EH (cell line): ENCODE data around the gene HOXD8.

Experiments
- DNase-seq: peaks from one replicate; pipeline ENCODE4 v3.0.0-alpha.2; 2015; ENCODE audit warnings: low read depth

Gene HOXD8

DNA sequence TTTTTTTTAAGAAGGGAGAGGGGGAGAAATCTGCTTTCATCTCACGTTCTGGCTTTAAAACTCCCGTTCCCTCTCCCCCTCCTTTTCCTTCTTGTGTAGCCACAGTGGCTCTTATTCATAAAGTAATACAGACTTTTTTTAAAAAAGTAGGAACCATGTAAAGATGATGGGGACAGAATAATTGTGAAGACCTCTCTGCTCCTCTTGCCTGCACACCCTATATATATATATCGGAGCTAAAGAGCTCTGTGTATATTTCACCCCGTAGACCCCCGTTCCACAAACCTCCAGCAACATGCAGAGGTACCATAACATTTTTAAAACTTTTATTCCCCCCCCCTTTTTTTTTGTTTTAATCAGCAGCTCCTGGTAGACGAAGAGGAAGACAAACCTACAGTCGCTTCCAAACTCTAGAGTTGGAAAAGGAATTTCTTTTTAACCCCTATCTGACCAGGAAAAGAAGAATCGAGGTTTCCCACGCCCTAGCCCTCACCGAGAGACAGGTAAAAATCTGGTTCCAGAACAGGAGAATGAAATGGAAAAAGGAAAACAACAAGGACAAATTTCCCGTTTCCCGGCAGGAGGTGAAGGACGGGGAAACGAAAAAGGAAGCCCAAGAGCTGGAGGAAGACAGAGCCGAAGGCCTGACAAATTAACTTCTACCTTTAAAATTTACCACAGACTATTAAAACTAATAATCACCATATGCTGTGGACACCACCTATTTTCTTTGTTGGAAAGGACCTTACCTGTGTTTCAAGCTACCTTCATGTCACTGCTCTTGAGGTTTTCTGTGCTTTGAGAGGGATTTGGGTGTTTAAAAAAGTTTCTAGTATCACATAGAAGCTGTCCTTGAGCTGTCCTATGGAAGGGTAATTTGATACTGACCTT, 1.7 kb downstream of the HOXD8 start:
- no peak for DNase-seq

DNA sequence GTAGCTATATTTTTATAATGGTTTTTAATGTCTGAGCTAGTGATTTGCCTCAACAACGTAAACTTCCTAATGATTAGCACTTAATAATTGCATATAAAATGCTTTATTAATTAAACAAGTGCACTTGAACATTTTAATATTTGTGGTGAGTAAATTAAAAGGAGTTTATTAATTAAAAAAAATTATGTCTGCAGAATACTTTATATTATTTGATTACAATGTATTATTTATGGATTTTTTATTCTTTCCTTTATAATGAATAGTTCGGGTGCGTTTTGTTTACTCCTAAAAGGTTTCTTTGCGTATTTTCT, 2.3 kb downstream of the HOXD8 start:
- DNase-seq = no peak

DNA sequence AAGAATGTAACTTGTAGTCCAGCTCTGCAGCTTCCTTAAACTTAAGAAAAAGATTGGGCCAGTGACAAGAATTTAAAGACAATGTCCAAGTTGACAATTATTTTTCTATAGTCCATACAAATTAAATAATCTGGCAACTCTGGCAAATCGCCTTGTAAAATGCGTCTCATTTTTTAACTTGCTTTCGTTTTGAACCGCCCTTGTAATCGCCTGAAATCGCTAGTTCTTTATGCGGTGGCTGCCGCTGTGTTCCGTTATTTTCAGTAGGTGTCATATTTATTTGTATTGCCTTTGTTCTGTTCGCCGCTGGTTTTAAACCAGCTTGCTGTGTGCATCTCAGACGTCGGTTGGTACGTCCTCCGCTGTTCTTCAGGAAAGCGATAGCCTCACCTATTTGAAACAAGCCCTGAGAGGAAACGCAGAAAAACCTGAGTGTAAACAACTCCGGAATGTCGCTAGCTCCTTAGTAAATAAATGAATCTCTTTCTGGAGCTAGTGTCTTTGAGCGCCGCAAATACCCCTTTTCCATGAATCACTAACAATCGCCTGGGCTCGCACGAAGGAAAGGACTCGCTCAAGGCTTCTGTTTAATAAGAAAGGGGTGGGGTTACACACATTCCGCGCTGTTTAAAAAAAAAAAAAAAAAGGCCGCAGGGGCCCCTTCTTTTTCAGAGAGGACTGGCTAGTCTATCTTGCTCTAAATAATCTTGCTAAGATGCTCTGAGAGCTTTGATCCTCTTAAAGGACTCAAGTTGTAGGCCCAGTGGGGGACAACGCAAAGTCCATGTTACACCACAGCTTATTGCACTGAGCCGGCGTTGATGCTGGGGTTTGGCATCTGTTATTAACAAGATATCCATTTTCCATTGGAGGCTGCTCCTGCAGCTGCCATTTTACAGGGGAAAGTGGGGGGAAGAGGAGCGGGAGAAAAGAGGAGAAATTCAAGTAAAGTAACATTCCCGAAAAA, 3.0 kb downstream of the HOXD8 start:
- DNase-seq = peak; percentile 9

DNA sequence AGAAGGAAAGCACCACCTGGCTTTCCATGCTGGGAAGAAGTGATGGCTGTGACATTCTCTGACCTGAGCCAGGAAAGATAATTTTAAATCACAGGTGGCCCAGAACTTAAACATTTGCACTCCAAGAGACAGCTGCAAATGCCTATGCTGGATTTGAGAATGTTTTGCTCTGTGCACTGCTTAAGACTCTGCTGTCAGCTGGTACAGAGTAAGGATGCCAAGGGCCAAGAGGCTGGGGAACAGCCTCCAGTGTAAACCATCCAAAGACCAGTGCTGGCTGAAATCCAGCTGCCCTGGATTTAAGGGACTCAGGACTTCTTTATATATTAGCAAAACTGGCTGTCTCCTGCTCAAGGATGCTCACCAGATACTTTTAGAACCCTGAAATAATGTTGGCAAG, 3.9 kb downstream of the HOXD8 start:
- DNase-seq = no peak

DNA sequence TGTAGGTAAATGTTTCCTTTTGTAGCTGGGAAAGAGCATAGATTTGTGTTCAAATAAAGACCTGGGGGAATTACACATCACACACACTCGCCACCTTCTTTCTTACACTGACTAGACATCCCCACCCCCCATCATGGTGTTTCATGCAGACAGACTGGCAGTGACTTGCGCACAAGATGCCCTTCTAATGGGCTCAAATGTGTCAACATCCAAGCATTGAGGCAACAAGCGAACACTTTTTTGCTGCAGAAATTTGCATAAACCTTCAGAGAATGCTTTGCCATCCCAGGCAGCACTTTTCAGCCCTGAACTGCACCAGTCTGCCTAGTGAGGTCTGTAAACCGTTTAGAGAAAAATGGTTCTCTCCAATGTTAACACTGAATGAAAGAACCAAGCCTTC, 4.5 kb downstream of the HOXD8 start:
- DNase-seq = no peak

DNA sequence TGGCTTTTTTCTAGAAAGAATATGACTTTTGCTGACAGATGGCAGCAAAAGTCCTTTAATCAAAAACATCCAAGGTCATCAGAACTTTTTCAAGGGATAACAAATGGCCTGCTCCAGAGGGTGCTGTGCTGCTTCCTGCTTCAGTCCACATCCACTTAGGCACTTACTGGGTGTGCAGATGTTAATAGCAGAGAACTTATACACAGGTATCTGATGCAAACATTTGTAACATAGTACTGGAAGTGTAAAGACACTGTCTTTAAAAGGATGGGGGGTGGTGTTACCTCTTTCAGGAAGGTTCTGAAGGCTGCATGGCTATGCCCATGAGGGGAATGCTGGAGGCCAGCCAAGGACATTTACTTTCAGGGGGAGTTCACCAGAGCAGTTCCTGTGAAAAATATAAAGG, 5.5 kb downstream of the HOXD8 start:
- peak; percentile 31 for DNase-seq

DNA sequence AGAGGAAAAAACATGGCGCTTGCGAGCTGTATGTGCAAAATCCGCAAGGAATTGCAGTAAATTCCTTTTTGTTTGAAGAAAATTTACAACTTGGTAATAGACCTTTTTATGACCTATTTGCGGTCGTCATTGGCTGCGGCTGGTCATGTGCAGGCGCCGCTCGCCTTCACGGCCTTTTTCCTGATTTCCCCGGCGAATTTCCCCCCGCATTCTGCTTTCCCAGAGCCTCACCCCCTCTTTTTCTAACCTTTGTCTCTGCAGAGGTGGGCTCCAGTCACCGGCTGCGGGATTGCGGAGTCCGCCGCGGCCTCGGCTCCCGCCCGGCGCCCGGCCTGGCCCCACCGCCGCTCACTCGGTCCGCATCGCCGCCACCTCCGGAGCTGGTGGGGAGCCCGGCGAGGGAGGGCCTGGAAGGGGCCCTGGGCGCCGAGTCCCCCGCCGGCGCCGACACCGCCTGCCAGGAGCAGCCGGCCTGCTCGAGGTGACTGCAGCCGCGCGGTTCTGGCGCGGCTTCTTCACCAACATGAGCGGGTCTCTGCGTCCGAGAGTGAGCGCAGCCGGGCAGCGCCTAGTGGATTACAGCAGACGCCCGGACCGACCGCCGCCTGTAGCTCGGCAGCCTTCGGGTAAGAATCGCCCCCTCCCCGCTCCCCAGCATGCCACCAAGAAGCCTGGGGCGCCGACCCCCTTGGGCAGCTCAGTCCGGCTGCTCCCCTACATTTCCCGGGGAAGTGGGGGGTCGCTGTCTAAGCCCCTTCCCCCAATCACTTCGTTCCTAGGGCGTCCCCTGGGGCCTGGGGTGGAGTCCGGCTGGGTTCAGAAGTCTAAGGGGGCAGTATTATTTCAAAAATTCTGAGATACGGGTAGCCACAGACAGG, 7.1 kb downstream of the HOXD8 start:
- peak; percentile 35 for DNase-seq

DNA sequence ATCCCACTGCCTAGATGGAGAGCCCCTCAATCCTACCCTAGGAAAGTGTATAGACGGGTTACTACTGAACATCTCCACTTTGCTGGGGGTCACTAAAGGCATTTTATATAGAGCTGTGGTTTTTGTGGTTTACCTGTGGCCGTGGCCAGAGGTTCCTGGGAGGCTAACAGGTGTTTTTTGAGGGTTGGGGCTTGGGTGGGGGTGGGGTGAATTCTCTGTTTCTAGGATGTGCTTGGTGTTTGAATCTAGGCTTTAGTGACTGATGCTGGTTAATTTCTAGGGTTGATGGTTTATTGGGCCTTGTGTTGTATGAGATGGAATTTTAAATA, 7.7 kb downstream of the HOXD8 start:
- no peak for DNase-seq

DNA sequence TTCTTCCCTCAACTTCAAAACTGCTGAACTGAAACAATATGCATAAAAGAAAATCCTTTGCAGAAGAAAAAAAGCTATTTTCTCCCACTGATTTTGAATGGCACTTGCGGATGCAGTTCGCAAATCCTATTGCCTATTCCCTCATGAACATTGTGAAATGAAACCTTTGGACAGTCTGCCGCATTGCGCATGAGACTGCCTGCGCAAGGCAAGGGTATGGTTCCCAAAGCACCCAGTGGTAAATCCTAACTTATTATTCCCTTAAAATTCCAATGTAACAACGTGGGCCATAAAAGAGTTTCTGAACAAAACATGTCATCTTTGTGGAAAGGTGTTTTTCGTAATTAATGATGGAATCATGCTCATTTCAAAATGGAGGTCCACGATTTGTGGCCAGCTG, 8.4 kb downstream of the HOXD8 start:
- no peak for DNase-seq

DNA sequence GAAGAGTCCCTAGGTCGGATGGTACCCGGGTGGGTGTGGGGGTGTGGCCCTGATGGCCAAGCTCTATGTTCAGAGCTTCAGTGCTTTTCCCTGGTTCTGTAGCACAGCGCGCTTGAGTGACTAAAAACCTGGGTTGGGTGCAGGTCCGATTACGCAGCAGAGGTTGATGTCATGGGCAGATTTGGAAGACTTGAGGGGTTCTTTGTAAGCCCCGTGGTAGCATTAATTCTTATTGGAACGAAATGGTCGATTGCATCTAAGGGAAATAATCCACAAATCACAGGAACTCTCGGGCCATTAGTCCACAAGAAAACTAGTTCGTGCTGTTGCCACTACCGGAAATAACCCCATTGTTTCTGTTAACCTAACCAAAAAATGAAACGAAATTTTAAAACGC, 9.0 kb downstream of the HOXD8 start:
- DNase-seq = no peak

DNA sequence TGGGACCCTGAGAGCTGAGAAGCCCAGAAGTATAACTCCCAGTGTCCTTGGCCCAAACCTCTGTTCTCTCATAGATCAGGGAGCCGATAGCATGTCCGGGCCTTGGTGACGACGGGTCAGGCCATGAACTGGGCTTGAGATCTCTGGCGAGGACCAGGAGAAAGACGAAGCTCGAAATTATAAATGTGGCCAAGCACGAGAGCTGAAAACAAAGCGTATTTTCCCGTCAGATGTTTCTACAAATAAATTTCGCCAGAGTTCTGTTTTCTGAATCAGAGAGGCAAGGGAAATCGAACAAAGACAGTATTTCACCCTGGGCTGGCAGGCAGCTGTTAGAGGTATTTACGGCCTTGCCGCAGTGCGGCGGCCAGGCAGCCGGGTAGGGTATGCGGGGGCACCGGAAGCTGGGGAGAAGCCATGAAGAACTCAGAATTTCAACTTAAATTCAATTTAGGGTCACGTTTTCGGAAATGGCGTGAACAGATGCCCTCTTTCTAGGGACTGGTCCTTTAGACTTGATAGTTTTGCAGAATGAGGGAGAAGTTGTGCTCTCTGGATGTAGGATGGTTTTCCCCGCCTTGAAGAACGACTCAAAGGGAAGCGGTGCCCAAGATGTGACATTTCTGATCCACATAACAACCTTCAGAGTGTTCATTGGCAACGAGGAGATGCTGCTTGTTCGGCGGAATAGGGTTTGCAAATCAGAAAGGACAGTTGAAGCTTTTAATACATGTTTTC, 9.6 kb downstream of the HOXD8 start:
- no peak for DNase-seq

DNA sequence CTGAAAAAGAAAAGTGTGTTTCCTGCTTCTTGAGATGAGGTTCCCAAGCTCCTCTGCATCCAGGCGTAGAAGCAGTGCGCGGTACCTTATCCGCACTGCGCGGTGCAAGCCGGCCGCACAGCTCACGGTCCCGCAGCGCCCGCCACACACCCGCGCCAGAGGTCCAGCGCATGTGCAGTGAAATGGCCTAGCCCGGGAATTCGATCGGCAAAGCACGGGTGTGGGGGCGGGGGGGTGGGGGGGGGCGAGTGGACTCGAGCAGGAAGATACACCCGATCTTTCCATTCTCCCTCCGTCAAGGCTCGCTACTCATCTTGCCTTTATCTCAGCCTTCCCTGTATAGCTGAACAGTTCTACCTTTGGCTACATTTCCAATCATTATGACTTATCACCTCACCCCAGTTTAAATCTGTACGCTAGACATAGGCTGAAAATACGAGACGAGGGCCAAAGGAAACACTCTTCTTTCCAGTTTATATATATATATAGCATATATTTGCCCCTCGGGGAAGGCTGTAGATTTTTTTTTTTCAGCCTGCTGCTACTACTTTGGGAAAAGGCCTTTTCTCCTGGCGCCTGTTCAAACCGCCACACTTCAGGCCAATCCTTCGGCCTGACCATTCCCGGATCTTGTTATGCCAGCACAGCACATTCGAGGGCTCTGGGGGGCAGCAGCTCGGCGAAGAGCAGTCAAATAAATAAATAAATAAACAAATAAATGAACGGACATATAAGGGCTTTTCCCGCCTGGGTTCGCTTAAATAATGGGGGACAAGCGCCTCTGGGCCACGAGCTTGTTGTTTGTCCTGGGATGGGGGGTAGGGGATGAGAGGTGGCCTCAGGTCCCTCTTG, 10.4 kb downstream of the HOXD8 start:
- peak; percentile 10 for DNase-seq

DNA sequence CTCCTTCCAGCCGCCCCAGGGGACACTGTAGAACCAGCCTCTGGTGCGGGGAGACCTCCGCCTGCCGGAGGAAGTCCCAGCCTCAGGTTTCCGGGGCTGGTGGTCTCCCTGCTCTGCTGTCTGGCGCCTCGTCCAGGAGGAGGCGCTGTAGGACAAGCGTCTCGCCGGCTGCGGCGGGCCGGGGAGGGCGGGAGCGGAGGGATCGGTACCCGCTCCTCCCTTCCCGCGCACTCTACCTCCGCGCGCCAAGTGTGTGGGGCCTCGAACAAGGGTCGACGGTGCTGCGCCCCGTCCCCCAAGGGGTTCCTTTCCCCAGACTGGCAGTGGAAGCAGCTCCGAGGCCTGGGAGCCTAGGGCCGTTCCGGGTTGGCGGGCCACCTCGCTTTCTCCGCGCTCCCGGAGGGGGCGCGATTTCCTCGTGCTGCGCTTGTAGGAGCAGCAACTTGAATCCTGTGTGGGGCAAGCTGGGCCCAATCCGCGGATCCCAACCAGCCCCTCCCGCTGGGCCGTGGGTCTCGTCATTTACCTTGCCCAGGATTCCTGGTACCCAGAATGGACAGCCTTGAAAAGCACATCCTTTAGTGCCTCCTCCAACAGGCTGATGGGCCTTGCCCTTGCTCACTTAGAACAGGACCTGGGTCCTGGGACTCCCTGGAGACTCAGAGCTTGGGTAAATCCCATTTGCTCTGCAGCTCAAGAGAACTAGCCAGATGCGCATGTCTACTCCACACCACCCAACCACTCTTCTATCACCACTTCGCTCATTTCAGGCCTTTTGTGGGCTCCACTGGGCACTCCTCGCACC, 11.2 kb downstream of the HOXD8 start:
- peak; percentile 67 for DNase-seq

DNA sequence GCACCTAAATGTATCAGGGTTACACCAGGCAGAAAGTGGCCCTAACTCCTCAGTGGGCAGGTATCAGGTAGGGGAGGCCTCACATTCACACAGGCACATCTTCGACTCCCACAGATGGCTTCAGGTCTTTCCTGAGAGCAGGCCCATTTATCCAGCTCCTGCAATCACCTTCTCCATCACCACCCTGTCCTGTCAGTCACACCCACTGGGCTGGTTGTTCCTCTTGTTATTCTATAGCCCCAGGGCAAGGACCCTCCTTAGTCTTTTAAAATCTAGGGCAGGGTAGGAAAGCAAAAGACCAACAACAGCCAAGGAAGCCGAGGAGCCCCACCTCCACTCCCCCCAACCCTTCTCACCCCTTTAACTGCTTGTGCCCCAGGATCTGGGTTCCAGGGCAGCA, 12.8 kb downstream of the HOXD8 start:
- no peak for DNase-seq

DNA sequence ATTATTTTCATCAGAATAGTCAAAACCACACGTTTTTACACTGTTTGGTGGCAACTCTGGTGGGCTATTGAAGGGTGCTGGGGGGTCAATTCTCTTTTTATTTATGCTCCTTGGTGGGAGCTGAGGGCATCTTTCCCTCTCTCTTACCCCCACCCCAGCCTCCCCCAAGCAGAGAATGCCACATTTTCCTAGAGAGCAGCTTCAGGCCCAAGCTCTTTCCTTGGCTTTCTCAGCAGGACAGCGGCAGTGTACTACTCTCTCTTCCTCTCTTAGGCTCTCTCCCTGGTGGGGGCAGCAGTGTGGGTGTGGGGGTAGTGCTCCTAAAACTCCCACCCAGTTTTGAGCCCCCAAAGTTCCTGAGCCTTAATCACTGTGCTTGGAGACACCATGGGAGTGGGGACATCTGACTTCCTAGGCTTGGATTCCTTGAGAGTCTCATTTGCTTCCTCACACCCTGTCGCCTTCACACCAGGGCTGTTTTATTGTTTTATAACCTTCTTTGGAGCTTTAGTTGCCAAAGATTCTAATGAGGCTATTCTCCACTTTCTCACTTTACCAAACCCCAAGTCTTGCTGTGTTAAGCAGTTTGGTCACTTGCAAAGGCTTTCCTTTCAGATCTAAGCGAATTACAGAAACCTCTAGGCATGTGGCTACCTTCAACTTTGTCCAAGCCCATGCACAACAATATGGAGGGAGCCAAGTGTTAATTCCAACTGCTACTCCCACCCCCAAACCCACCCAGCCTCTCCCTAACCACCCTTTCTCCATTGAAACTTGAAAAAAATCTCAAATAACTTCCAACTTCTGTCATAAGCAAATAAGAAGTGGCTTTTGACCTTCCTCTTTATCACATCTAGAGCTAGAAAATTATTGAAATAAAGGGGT, 15.8 kb downstream of the HOXD8 start:
- DNase-seq = no peak

DNA sequence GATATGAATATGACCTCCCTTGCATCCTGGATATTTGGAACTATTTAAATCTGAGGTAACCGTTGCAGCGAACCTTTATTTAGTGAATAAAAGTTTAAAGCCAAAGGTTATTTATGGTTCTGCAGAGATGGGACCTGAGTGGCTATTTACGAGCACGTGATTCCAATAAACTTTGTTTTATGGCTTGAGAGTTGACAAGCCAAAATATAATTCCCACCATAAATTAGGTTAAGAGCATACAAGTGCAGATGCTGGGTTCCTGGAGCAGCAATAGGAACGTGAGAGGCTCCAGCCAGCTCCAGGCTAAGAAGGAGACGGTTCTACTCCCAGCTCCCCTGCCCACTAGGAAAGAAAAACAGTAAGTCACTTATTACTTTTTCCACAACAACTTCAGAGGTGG, 16.6 kb downstream of the HOXD8 start:
- DNase-seq = no peak

DNA sequence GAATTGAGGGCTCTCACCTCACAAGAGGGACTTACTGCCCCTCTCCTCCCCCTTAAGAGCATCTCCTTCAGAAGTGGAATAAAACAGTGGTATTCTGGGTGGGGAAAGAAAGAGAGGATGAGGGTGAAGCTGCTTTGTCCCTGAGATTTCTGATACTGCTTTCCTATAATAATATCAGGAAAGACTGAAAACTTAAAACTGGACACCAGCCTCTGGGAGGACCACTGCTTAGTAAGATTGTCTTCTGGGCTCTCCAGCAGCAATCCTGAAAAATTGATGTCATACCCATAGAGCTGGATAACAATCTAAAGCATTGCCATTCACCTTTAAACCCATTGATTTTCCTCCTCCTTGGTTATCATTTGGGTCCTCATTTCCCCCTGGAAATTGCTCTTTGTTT, 17.1 kb downstream of the HOXD8 start:
- DNase-seq = no peak

DNA sequence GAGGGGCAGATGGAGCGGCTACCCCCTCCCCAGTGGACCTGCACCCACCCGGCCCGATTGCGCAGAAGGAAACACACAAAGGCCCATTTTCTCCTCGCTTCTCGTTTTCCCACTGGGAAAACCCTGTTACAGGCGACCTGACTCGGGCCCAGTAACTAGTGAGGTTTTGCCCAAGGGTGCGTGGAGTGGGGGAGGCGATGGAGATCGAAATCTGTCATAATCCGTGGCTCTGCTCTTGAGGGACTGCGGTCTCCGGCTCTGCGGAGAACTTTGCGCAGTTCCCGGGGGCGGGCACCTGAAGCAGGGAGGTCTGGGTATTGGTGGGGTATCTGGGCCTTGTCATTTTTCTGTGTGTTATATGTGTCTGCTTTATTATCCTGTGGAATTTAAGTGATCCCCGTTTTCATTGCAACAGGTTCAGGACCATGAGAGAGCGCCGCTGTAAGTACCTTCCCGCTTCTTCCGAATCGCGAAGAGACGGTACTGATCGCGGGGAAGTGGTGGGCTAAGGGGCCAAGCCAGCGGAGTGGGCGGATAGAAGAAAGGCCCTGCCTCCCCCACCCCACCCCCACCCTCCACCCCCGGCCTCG, 17.8 kb downstream of the HOXD8 start:
- DNase-seq = no peak
